Ovary (tissue), 3 donors: ENCODE results near the gene MCFD2.

Experiments used
- EP300 ChIP-seq: sonication (generic); formaldehyde crosslinking; IDR thresholded peaks from one replicate; pipeline ENCODE4 v1.6.1; 2017; ENCODE audit warnings: antibody characterized with exemption
- POLR2A ChIP-seq: fragments of 450-650 bp; IDR thresholded peaks from one replicate; pipeline ENCODE4 v1.6.1; 2017; ENCODE audit warnings: antibody characterized with exemption, mild to moderate bottlenecking, moderate library complexity
- TF ChIP-seq, protein P1 (sequence below), 3 donors: fragments of 450-650 bp in 2 of 3; fragments of 200-600 bp in 1 of 3; IDR thresholded peaks; one replicate each; pipeline versions ENCODE4 v1.5.1 to v1.8.0; 2016 to 2022; ENCODE audit warnings: antibody characterized with exemption in 3 of 3, mild to moderate bottlenecking in 1 of 3
- donor health status: DM: no; HTN: no; CAD: no.

DNA sequence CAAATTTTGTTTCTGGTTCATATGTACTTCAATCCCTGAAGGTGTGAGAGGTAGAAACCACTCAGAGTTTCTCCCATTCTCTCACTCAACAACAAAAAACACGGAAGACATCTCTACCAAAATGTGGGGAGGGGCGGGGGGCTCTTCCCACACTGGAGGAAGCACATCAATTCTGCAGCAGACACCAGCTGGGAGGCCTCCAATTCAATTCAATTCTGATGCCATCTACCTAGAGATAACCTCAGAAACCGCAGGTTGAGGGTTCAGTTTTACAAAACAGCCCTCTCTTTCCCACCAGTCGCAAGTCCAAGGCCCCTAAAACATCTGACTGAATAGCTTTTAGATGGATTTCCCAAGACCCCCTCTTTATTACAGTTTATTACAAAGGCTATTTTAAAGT lies 7.0 kb upstream of the MCFD2 start:
- TF ChIP-seq, protein P1, sequence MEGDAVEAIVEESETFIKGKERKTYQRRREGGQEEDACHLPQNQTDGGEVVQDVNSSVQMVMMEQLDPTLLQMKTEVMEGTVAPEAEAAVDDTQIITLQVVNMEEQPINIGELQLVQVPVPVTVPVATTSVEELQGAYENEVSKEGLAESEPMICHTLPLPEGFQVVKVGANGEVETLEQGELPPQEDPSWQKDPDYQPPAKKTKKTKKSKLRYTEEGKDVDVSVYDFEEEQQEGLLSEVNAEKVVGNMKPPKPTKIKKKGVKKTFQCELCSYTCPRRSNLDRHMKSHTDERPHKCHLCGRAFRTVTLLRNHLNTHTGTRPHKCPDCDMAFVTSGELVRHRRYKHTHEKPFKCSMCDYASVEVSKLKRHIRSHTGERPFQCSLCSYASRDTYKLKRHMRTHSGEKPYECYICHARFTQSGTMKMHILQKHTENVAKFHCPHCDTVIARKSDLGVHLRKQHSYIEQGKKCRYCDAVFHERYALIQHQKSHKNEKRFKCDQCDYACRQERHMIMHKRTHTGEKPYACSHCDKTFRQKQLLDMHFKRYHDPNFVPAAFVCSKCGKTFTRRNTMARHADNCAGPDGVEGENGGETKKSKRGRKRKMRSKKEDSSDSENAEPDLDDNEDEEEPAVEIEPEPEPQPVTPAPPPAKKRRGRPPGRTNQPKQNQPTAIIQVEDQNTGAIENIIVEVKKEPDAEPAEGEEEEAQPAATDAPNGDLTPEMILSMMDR (IDR thresholded peaks at IDR 0.05): no peak
- no peak for TF ChIP-seq POLR2A
- TF ChIP-seq EP300: no peak
